GM19238 (cell line): ENCODE measurements around the gene MYBPH.

ENCODE experiments used
- DNase-seq: peaks from one replicate; pipeline ENCODE4 v3.0.0; 2011; ENCODE audit warnings: low spot score; ENCODE audit not compliant: insufficient read length

The MYBPH gene

DNA sequence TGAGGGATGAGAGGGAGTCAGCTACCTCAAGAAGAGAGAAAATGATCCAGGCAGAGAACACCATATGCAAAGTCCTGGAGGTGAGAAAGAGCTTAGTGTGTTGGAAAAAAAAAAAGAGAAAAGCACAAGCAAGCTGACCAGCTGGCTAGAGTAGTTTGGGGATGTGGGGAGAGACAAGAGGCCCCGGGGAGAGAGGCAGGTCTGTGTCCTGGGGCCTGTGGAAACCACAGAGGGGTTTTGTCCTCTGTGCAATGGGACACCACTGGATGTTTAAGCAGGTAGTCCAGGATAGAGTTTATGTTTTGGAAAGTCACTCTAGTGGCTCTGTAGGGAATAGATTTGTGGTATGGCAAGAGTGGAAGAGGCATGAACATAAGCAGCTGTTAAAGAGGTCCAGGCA, 25.3 kb upstream of the MYBPH start:
- no peak for DNase-seq

- no peak for DNase-seq
Measured at GRCh38 chr1:203199816-203200571, 24.4 kb upstream of the MYBPH start.

GRCh38 chr1:203199481-203199815, 23.8 kb upstream of the MYBPH start:
- no peak for DNase-seq

- no peak for DNase-seq
Measured at GRCh38 chr1:203199002-203199401, 23.4 kb upstream of the MYBPH start.

DNA sequence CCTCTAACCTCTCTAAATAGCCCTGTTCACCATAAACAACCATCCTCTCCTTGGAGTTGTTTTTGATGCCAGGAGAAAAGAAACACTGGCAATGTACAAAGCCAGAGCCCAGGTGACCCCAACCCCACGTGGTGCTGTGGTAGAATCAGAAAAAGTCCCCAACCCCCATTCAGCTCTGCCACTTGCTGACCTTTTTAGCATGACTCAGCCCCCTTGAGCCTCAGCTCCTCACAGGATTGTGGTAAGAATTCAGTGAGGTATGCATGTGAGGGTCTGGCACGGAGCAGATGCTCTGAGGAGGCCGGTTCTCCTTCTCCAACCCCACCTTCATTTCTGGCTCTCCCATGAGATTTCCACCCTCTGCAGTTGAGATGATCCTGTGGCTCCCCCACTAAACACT, 22.0 kb upstream of the MYBPH start:
- DNase-seq = no peak

- DNase-seq = no peak
Measured at GRCh38 chr1:203196371-203196770, 20.7 kb upstream of the MYBPH start.

- no peak for DNase-seq
Measured at GRCh38 chr1:203190949-203191348, 15.3 kb upstream of the MYBPH start.

DNA sequence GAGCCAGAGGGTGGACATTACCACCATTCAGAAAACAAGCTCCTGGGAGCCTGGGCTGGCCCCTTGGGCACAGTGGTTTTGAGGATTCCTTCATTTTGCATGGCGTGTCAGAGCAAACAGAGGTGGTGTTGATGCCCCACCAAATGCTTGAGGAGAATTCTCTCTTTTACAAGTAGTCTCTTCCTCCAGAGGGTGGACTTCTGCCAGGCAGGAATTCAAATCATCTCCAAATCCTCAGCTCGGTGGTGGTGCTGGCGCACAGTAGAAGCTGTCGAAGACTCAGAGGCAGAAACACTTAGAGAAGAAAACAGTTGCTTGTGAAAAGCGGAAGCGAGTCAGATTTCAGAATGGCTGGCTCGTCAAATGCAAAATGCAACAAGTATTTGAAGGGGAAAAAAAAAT, 14.3 kb upstream of the MYBPH start:
- no peak for DNase-seq

GRCh38 chr1:203188686-203189232, 13.1 kb upstream of the MYBPH start:
- DNase-seq = no peak

DNA sequence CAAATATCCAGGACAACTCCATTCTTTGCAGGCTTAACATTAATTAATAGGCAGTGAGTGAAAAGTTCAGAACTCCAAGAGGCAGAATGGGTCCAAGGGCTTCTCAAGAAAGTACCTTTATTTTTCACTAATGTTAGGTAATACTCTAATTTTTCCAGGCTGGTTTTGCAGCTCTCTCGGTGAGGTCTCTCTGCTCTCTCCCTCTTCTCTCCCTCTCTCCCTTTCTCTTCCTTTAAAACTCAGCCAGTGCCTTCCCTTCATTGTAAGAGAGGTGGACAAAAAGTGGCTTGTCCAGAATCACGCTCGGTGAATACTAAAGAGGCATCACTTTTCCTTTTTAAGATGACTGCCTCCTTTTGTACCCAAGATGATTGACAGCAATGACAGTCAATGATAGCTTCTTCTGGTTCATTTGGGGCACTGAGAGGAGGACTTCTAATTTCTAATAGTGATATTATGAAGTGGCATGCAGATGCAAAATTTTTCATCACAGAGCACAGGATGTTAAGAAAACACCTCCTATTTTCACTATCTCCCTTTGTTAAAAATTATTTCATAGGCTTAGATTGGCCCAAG, 12.2 kb upstream of the MYBPH start:
- DNase-seq = no peak

GRCh38 chr1:203187304-203187685, 11.7 kb upstream of the MYBPH start:
- DNase-seq = no peak

- no peak for DNase-seq
Measured at GRCh38 chr1:203186446-203187303, 11.0 kb upstream of the MYBPH start, which contains the start of gene CHI3L1. CHI3L1 (minus strand) TSS chr1:203186704; CDS start chr1:203186623, 81 bp downstream.

- no peak for DNase-seq
Measured at GRCh38 chr1:203186091-203186445, 10.4 kb upstream of the MYBPH start.

DNA sequence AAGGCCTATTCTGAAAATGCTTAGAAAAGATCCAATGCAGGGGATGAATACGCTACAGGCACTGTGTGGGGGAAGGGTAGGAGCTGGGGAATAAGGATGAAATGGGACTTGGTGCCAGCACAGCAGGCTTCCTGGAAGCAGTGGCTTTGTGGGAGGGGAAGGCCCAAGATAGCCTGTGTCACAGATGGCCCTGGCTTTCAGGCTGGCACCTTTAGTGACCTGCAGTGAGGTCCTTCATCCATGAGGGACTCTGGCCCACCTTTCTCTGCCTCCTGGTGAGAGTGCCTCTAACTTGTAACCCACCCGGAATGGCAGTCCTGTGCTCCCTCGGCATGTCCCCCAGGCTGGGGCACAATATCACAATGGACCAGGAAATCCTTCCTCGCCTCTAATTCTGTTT, 10.0 kb upstream of the MYBPH start:
- no peak for DNase-seq

DNA sequence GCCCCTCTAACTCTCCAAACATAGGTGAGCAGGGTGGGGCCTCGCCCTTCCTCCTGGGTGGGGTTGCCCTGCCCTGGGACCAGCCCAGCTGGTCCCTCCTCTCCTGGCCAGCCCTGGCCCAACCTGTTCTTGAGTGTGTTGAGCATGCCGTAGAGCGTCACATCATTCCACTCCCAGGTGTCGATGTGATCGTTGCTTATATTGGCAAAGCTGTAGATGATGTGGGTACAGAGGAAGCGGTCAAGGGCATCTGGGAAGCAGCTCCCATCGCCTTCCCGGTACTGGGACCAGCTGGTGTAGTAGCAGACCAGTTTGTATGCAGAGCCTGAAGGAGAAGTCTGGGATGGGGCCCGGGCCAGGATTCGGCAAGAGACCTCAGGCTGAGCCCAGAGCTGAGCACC, 9.4 kb upstream of the MYBPH start:
- DNase-seq = no peak

- no peak for DNase-seq
Measured at GRCh38 chr1:203184467-203184866, 8.8 kb upstream of the MYBPH start.

GRCh38 chr1:203183828-203184227, 8.2 kb upstream of the MYBPH start:
- no peak for DNase-seq

DNA sequence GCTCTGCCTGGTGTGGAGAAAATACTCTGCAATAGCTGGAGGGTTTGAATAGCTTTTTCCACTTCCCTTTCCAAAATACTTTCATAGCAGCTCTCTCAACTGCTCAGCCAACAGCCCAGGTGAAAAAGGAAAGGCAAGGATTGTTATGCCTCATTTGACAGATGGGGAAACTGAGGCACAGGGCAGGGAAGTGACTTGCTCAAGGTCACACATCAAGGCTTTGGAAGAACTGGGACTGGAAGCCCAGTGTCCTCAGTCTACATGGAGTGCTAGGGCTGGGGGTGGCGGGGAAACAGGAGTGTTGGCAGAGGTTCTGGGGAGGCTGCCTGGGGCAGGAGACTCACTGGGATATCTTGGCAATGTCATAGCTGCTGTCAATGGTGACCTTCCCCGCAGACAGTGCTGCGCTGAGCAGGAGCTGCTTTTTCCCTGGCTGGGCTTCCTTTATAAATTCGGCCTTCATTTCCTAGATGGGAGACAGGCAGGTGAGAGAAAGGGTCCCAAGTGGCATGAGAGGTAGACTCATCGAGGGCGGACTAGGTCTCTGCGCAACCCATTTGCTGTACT, 6.8 kb upstream of the MYBPH start:
- DNase-seq = no peak

DNA sequence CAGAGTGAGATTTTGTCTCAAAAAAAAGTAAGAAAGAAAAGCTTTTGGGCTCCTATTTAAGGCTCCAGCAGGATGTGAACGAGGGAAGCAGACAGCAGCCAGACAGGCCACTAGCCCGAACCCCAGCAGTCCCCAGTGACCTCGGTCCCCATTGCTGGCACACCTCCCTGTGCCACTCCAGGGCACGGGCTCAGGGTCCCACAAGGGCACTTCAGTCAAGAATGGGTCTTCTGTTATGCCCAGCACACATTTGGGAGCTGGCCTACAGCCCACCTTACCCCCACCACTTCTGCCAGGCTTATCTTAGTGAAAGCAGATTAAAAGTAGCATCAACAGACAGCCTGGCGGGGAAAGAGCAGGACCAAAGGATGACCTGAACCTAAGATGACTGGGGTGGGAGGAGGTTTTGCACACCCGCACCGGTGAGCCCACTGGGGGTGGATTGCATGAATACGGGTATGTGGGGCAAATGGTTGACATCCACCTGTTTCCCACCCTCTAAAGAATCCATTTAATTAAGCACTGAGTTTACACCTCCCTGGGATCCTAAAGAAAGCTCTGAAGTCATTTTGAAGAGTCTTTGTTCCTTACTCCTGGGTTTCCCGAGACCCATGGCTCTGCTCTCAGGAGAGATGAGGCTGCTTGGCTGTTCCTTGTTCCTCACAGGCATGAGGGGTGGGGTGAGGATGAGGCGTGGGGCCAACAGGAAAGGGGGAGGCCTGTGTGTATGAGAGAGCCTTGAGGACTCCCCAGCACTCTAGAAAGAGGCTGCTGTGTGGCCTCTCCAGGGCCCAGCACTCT, 6.2 kb upstream of the MYBPH start:
- no peak for DNase-seq

DNA sequence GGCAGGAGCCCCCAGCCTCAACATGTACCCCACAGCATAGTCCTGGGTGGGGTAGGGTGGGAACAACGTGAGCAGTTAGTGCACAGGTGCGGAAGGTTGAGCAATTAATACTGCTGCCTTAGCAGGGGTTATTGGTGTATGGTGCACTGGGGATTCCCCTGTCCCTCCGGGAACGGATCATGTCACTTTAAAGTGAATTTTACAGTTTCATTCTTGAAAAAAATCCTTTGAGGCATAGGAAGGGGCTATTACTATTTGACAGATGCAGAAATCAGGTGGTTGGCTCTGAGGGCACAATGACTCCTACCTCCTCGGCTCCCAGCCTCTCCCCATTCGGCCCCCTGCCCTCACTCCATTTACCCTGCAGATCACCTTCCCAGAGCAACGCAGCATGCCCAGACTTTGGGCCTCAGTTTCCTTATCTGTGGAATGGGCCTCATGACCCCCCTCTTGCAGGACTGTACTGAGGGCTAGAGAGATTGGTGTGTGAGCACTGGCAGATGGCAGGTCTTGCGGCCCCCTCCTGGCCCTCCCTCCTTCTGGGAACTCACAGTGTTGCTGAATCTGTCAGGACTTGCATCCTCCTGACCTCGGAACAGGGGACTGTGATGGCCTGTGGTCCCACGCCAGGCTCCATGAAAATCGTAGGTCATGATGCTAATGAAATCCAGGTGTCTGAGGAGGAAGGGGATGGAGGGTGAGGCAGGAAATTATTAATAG, 5.1 kb upstream of the MYBPH start:
- DNase-seq = no peak

GRCh38 chr1:203179667-203180005, 4.0 kb upstream of the MYBPH start:
- no peak for DNase-seq
